Mammary epithelial cell (primary cell): ENCODE measurements around the gene CA4.

Experiments
- EZH2 ChIP-seq: IDR thresholded peaks from 2 replicates; pipeline ENCODE4 v1.6.1; 2012; ENCODE audit warnings: low read length, inconsistent platforms, borderline replicate concordance
- TF ChIP-seq, protein P1 (sequence below), 2 donors: IDR thresholded peaks in 1 of 2; conservative IDR thresholded peaks in 1 of 2; 2 replicates each; pipeline ENCODE4 v1.5.1; 2011 to 2012; ENCODE audit warnings: inconsistent platforms in 2 of 2, low read length in 2 of 2, mild to moderate bottlenecking in 2 of 2, control low read depth in 1 of 2, low read depth in 1 of 2; ENCODE audit not compliant: insufficient read depth in 1 of 2; ENCODE audit errors: extremely low read depth in 1 of 2

- TF ChIP-seq, protein P1, sequence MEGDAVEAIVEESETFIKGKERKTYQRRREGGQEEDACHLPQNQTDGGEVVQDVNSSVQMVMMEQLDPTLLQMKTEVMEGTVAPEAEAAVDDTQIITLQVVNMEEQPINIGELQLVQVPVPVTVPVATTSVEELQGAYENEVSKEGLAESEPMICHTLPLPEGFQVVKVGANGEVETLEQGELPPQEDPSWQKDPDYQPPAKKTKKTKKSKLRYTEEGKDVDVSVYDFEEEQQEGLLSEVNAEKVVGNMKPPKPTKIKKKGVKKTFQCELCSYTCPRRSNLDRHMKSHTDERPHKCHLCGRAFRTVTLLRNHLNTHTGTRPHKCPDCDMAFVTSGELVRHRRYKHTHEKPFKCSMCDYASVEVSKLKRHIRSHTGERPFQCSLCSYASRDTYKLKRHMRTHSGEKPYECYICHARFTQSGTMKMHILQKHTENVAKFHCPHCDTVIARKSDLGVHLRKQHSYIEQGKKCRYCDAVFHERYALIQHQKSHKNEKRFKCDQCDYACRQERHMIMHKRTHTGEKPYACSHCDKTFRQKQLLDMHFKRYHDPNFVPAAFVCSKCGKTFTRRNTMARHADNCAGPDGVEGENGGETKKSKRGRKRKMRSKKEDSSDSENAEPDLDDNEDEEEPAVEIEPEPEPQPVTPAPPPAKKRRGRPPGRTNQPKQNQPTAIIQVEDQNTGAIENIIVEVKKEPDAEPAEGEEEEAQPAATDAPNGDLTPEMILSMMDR (conservative IDR thresholded peaks at IDR 0.05 in 1 of 2, IDR thresholded peaks at IDR 0.05 in 1 of 2; ENCODE audit: extremely low read depth in 1 of 2, insufficient read depth in 1 of 2, low read depth in 1 of 2, low read length in 2 of 2): no peak
- no peak for TF ChIP-seq EZH2
Observed at GRCh38 chr17:60135951-60136666, 13.7 kb upstream of the CA4 start.
